ENCODE results near the gene NDUFC1. TPM values are rescaled to one million over a fixed set of nuclear protein-coding genes. Genes with fewer than 3 reads are reported as not detected.

NDUFC1 gene
- total RNA-seq, 1 experiment from 2014 or later: 59.1 TPM

GRCh38 chr4:139295206-139295941, 6.9 kb downstream of the NDUFC1 start:
- Histone ChIP-seq H3K79me2 (ENCODE audit: insufficient read depth, low read length) (no peaks in the 10 kb centered on the region), H2AFZ (ENCODE audit: low read length) (no peak overlapping the region), H4K20me1 (ENCODE audit: control insufficient read depth, insufficient read depth, insufficient read length) (no peaks in the 10 kb centered on the region), H3K56ac (ENCODE audit: insufficient read length, low read depth, low read length) (no peak overlapping the region), H2AK5ac (ENCODE audit: insufficient read length, low read length) (no peak overlapping the region), H4K91ac (ENCODE audit: insufficient read length, low read depth, low read length) (no peak overlapping the region), H4K5ac (ENCODE audit: insufficient read length, low read depth, low read length) (no peak overlapping the region), H2BK15ac (ENCODE audit: low read depth, low read length) (no peak overlapping the region), H2BK120ac (ENCODE audit: low read depth, low read length, poor library complexity, severe bottlenecking) (no peak overlapping the region), H3K23me2 (ENCODE audit: insufficient read length, low read depth, low read length, poor library complexity, severe bottlenecking) (peaks cover 6% of the 10 kb centered on the region), H3K4ac (ENCODE audit: low read depth, low read length) (no peak overlapping the region), H2BK12ac (ENCODE audit: insufficient read length, low read depth, low read length) (no peak overlapping the region), H3K27ac (ENCODE audit: insufficient read length, low read depth, low read length) (no peak overlapping the region), H2BK20ac (ENCODE audit: low read depth, low read length, poor library complexity, severe bottlenecking) (no peak overlapping the region), H3K4me1 (ENCODE audit: insufficient read depth, low read length) (peaks cover 4% of the 10 kb centered on the region; the same call in 1 of the 2 replicates), H3K9me3 (ENCODE audit: control insufficient read depth, low read depth, low read length) (no peaks in the 10 kb centered on the region), H4K8ac (replicated peaks; ENCODE audit: insufficient read length, low read depth, low read length) (no peak overlapping the region), H2BK5ac (ENCODE audit: insufficient read length, low read length) (no peak overlapping the region), H3K18ac (ENCODE audit: insufficient read length, low read depth, low read length) (peak overlapping the region; percentile 82), H3K4me2 (ENCODE audit: insufficient read depth, insufficient read length, low read length) (peak overlapping the region; percentile 82), H3K9ac (ENCODE audit: extremely low read depth, insufficient read length, low read length) (peak overlapping the region; percentile 68), H3K14ac (ENCODE audit: insufficient read depth, low read length) (peak overlapping the region; percentile 89), H3T11ph (ENCODE audit: low read length) (no peak overlapping the region), H3K79me1 (ENCODE audit: insufficient read depth, low read depth, low read length, poor library complexity, severe bottlenecking) (no peaks in the 10 kb centered on the region), H3K23ac (ENCODE audit: insufficient read length, low read depth, low read length) (no peak overlapping the region), H3K27me3 (ENCODE audit: insufficient read depth, low read length) (no peaks in the 10 kb centered on the region)
- peak overlapping the region; percentile 89 to 94 for H3K4me3 Mint-ChIP-seq
- peaks cover 4 to 26% (median 19%) of the 10 kb centered on the region in 3 experiments; a peak in 5 of 7 replicates for H3K36me3 Mint-ChIP-seq (ENCODE audit: insufficient read depth in 1 of 3, low read depth in 3 of 3)
- no peaks in the 10 kb centered on the region for H3K9me3 Mint-ChIP-seq
- no peaks in the 10 kb centered on the region for H3K27me3 Mint-ChIP-seq (ENCODE audit: low read depth)
- H3K4me1 Mint-ChIP-seq: peaks cover 21 to 25% of the 10 kb centered on the region in 2 experiments
- peak overlapping the region; percentile 90 to 99 (median 98); a peak in 6 of 7 replicates for H3K27ac Mint-ChIP-seq
- WGBS (ENCODE audit: extremely low coverage, insufficient read length, low lambda C conversion rate): no CpG with 5 or more reads among the region's 51 CpGs
- DNase-seq: peak; percentile 94
- TF ChIP-seq CTCF (conservative IDR thresholded peaks at IDR 0.05): peak; percentile 98

Measured in H9 (cell line).